Activated CD4-positive, alpha-beta T cell treated with anti-CD3 and anti-CD28 coated beads for 24 hours (primary cell): ENCODE measurements around the gene FAM219A.
"Not testable (repeated sequence)": the region's sequence is repeated elsewhere in the genome, so short reads cannot be mapped to it uniquely, and the experiment has no call there.

Experiments
- DNase-seq, 2 donors: peaks; one replicate each; pipeline ENCODE4 v3.0.0-alpha.2; 2020; ENCODE audit warnings: low read depth in 2 of 2

FAM219A gene

GRCh38 chr9:34376596-34377403 is 81.6 kb downstream of the FAM219A start, which contains the start of gene MYORG:
MYORG (minus strand) TSS chr9:34376898; CDS start chr9:34372943, 3,955 bp downstream.
- peak; percentile 94 to 95 for DNase-seq

- DNase-seq, result no peak
Measured at GRCh38 chr9:34375901-34376595, 82.3 kb downstream of the FAM219A start.

GRCh38 chr9:34374905-34375552 is 83.3 kb downstream of the FAM219A start:
- DNase-seq, result no peak

- DNase-seq, result no peak
Measured at GRCh38 chr9:34374339-34374738, 84.0 kb downstream of the FAM219A start.

GRCh38 chr9:34373749-34374148 is 84.6 kb downstream of the FAM219A start:
- DNase-seq, result no peak

GRCh38 chr9:34372467-34373011 is 85.8 kb downstream of the FAM219A start:
- DNase-seq, result no peak

- DNase-seq, result no peak
Measured at GRCh38 chr9:34371886-34372466, 86.4 kb downstream of the FAM219A start.

- no peak for DNase-seq
Measured at GRCh38 chr9:34370970-34371880, 87.1 kb downstream of the FAM219A start.

- no peak for DNase-seq
Measured at GRCh38 chr9:34370335-34370969, 87.9 kb downstream of the FAM219A start.

- no peak for DNase-seq
Measured at GRCh38 chr9:34369636-34370035, 88.7 kb downstream of the FAM219A start.

- not testable (repeated sequence) for DNase-seq
Measured at GRCh38 chr9:34368796-34369195, 89.6 kb downstream of the FAM219A start.

GRCh38 chr9:34367751-34368410 is 90.5 kb downstream of the FAM219A start:
- not testable (repeated sequence) for DNase-seq

GRCh38 chr9:34366365-34366764 is 92.0 kb downstream of the FAM219A start:
- DNase-seq, result no peak

- DNase-seq, result no peak
Measured at GRCh38 chr9:34365282-34365681, 93.1 kb downstream of the FAM219A start.

- DNase-seq, result no peak
Measured at GRCh38 chr9:34363619-34364351, 94.6 kb downstream of the FAM219A start.

- no peak for DNase-seq
Measured at GRCh38 chr9:34362614-34363214, 95.7 kb downstream of the FAM219A start.

- DNase-seq, result not testable (repeated sequence)
Measured at GRCh38 chr9:34352957-34353356, 105.4 kb downstream of the FAM219A start.

GRCh38 chr9:34352122-34352652 is 106.2 kb downstream of the FAM219A start:
- DNase-seq, result not testable (repeated sequence)
